ENCODE data around the gene MAP1S.

MAP1S gene

GRCh38 chr19:17741456-17741855 is 22.2 kb downstream of the MAP1S start:
- H3K27ac ChIP-seq (ENCODE audit: low read length, poor library complexity, severe bottlenecking): no peak overlapping the region

GRCh38 chr19:17743874-17744580 is 24.7 kb downstream of the MAP1S start:
- H3K4me1 ChIP-seq (ENCODE audit: control insufficient read depth, insufficient read depth, low read depth, low read length): peaks cover 8% of the 10 kb centered on the region
- H2AFZ ChIP-seq (ENCODE audit: low read depth, low read length): no peak overlapping the region
- H3K23ac ChIP-seq (ENCODE audit: low read length in 2 of 2): no peak overlapping the region
- H2BK120ac ChIP-seq (ENCODE audit: low read depth, low read length): no peak overlapping the region
- H3K9me3 ChIP-seq (ENCODE audit: control insufficient read depth, low read length): no peaks in the 10 kb centered on the region
- 79% methylated on average over 6 of the region's 6 CpGs for WGBS
- no peak overlapping the region for H3K14ac ChIP-seq (ENCODE audit: low read length in 2 of 2)
- H3K27me3 ChIP-seq (ENCODE audit: control insufficient read depth in 1 of 2, insufficient read depth in 1 of 2, low read length in 2 of 2): peaks cover 0 to 6% of the 10 kb centered on the region in 2 experiments
- no peak overlapping the region for H3K4me3 ChIP-seq (ENCODE audit: insufficient read depth in 1 of 2, low read depth in 1 of 2, low read length in 2 of 2)
- H2AK5ac ChIP-seq (ENCODE audit: low read length, severe bottlenecking): no peak overlapping the region
- H3K27ac ChIP-seq (ENCODE audit: low read length, poor library complexity, severe bottlenecking): no peak overlapping the region
- H3K4me2 ChIP-seq (ENCODE audit: low read length, poor library complexity, severe bottlenecking): no peak overlapping the region
- no peak overlapping the region for H2BK5ac ChIP-seq (ENCODE audit: low read depth, low read length, poor library complexity, severe bottlenecking)
- no peak overlapping the region for H2BK15ac ChIP-seq (ENCODE audit: low read depth, poor library complexity, severe bottlenecking)
- no peaks in the 10 kb centered on the region for H3K79me1 ChIP-seq (replicated peaks; ENCODE audit: low read length, poor library complexity, severe bottlenecking)
- H2BK12ac ChIP-seq (ENCODE audit: low read length in 2 of 2): no peak overlapping the region
- H4K8ac ChIP-seq (ENCODE audit: low read length): no peak overlapping the region
- DNase-seq: peak; percentile 88
- H3K18ac ChIP-seq (ENCODE audit: low read depth in 1 of 2, low read length in 2 of 2): no peak overlapping the region
- H4K91ac ChIP-seq (ENCODE audit: low read length): no peak overlapping the region
- H3K9ac ChIP-seq (ENCODE audit: low read length): no peak overlapping the region
- H3K36me3 ChIP-seq (ENCODE audit: control insufficient read depth in 1 of 2, insufficient read depth in 2 of 2, low read depth in 1 of 2, low read length in 2 of 2): peaks cover 0 to 10% of the 10 kb centered on the region in 2 experiments
- H3K4ac ChIP-seq (ENCODE audit: low read depth in 1 of 2, low read length in 2 of 2): no peak overlapping the region

More at GRCh38 chr19:17741456-17741855, 22.2 kb downstream of the MAP1S start:
- Histone ChIP-seq H2BK15ac (ENCODE audit: low read depth, poor library complexity, severe bottlenecking) (no peak overlapping the region), H3K36me3 (ENCODE audit: control insufficient read depth in 1 of 2, insufficient read depth in 2 of 2, low read depth in 1 of 2, low read length in 2 of 2) (peaks cover 9 to 19% of the 10 kb centered on the region in 2 experiments), H2AFZ (ENCODE audit: low read depth, low read length) (no peak overlapping the region), H3K27me3 (ENCODE audit: control insufficient read depth in 1 of 2, insufficient read depth in 1 of 2, low read length in 2 of 2) (no peaks in the 10 kb centered on the region), H3K4me1 (ENCODE audit: control insufficient read depth, insufficient read depth, low read depth, low read length) (peaks cover 3% of the 10 kb centered on the region), H3K9ac (ENCODE audit: low read length) (no peak overlapping the region), H3K4me3 (ENCODE audit: insufficient read depth in 1 of 2, low read depth in 1 of 2, low read length in 2 of 2) (no peak overlapping the region), H2BK5ac (ENCODE audit: low read depth, low read length, poor library complexity, severe bottlenecking) (no peak overlapping the region), H3K23ac (ENCODE audit: low read length in 2 of 2) (no peak overlapping the region), H2BK12ac (ENCODE audit: low read length in 2 of 2) (no peak overlapping the region), H3K4me2 (ENCODE audit: low read length, poor library complexity, severe bottlenecking) (no peak overlapping the region), H3K14ac (ENCODE audit: low read length in 2 of 2) (no peak overlapping the region), H3K4ac (ENCODE audit: low read depth in 1 of 2, low read length in 2 of 2) (no peak overlapping the region), H4K91ac (ENCODE audit: low read length) (no peak overlapping the region), H3K9me3 (ENCODE audit: control insufficient read depth, low read length) (no peaks in the 10 kb centered on the region), H3K18ac (ENCODE audit: low read depth in 1 of 2, low read length in 2 of 2) (no peak overlapping the region), H2BK120ac (ENCODE audit: low read depth, low read length) (no peak overlapping the region), H2AK5ac (ENCODE audit: low read length, severe bottlenecking) (no peak overlapping the region), H4K8ac (ENCODE audit: low read length) (no peak overlapping the region), H3K79me1 (replicated peaks; ENCODE audit: low read length, poor library complexity, severe bottlenecking) (peaks cover 1% of the 10 kb centered on the region)
- WGBS: 98% methylated on average over 2 of the region's 2 CpGs
- no peak for DNase-seq

GRCh38 chr19:17747205-17748098 is 28.2 kb downstream of the MAP1S start:
- Histone ChIP-seq H3K4me1 (ENCODE audit: control insufficient read depth, insufficient read depth, low read depth, low read length) (peaks cover 6% of the 10 kb centered on the region), H3K79me1 (replicated peaks; ENCODE audit: low read length, poor library complexity, severe bottlenecking) (no peaks in the 10 kb centered on the region), H2BK5ac (ENCODE audit: low read depth, low read length, poor library complexity, severe bottlenecking) (no peak overlapping the region), H2AFZ (ENCODE audit: low read depth, low read length) (peak overlapping the region; percentile 62), H2BK12ac (ENCODE audit: low read length in 2 of 2) (peak overlapping the region; percentile 39 to 44), H3K9ac (ENCODE audit: low read length) (no peak overlapping the region), H2BK15ac (ENCODE audit: low read depth, poor library complexity, severe bottlenecking) (no peak overlapping the region), H3K4me3 (ENCODE audit: insufficient read depth in 1 of 2, low read depth in 1 of 2, low read length in 2 of 2) (peak overlapping the region; percentile 63 to 72), H3K23ac (ENCODE audit: low read length in 2 of 2) (no peak overlapping the region), H3K4ac (ENCODE audit: low read depth in 1 of 2, low read length in 2 of 2) (no peak overlapping the region), H3K36me3 (ENCODE audit: control insufficient read depth in 1 of 2, insufficient read depth in 2 of 2, low read depth in 1 of 2, low read length in 2 of 2) (no peaks in the 10 kb centered on the region), H4K8ac (ENCODE audit: low read length) (peak overlapping the region; percentile 73), H2AK5ac (ENCODE audit: low read length, severe bottlenecking) (peak overlapping the region; percentile 61), H3K27me3 (ENCODE audit: control insufficient read depth in 1 of 2, insufficient read depth in 1 of 2, low read length in 2 of 2) (peaks cover 0 to 7% of the 10 kb centered on the region in 2 experiments), H3K9me3 (ENCODE audit: control insufficient read depth, low read length) (no peaks in the 10 kb centered on the region), H2BK120ac (ENCODE audit: low read depth, low read length) (no peak overlapping the region), H3K14ac (ENCODE audit: low read length in 2 of 2) (peak overlapping the region in 1 of 2 experiments; percentile 68), H3K18ac (ENCODE audit: low read depth in 1 of 2, low read length in 2 of 2) (peak overlapping the region; percentile 63 to 76), H3K4me2 (ENCODE audit: low read length, poor library complexity, severe bottlenecking) (peak overlapping the region; percentile 92), H4K91ac (ENCODE audit: low read length) (no peak overlapping the region), H3K27ac (ENCODE audit: low read length, poor library complexity, severe bottlenecking) (no peak overlapping the region)
- DNase-seq: peak; percentile 92
- WGBS: 11% methylated on average over 65 of the region's 75 CpGs

Data from mesenchymal stem cell (in vitro differentiated cells and primary cell).